Measurements from ENCODE around the gene ADAP2.
A peak's percentile ranks its signal among the peaks of the same experiment; 100 is the strongest.
"Not testable (repeated sequence)": the region's sequence is repeated elsewhere in the genome, so short reads cannot be mapped to it uniquely, and the experiment has no call there.

ADAP2 gene

DNA sequence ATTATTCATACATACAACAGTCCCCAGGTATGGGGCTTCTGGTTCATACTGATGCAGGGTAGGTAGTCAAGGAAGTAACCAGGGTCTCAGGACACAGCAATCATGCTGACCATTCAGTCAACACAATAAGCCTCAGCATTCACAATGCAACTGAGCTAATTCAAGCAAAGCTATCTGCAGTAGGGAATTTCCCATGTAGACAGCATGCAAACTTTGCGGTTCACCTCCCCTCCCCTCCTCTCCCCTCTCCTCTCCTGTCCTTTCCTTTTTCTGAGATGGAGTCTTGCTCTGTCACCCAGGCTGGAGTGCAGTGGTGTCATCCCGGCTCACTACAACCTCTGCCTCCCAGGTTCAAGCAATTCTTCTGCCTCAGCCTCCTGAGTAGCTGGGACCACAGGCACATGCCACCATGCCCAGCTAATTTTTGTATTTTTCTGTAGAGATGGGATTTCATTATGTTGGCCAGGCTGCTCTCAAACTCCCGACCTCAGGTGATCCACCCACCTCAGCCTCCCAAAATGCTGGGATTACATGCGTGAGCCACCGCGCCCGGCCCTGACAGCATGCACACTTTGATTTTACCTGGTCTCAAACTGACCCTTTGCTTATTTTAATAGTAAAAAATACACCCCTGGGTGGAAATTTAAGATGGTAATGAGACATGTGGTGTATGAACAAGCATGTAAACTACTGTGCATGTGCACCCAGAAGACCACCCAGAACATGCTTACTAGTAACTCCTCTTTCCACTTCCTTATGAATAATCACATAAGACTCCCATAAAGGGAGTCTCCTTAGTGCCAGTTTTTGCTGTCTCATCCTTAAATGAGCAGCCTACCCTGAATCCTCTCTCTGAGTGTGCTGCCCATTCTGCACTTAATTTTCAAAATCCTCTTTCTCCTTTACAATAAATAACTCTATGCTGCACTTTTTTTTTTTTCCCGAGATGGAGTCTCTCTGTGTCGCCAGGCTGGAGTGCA is 39.8 kb downstream of the ADAP2 start:
- DNase-seq (ENCODE audit: insufficient read length) (no peak), FAIRE-seq (peak; percentile 97)
- peak; percentile 36; the same call in 1 of the 2 replicates for TF ChIP-seq POLR2A (IDR thresholded peaks at IDR 0.05; ENCODE audit: low read depth, low read length)
- no peak for TF ChIP-seq POLR2AphosphoS5 (IDR thresholded peaks at IDR 0.05; ENCODE audit: low read depth, low read length)
- TF ChIP-seq TAF1 (IDR thresholded peaks at IDR 0.05; ENCODE audit: borderline replicate concordance, low read depth, low read length): no peak

DNA sequence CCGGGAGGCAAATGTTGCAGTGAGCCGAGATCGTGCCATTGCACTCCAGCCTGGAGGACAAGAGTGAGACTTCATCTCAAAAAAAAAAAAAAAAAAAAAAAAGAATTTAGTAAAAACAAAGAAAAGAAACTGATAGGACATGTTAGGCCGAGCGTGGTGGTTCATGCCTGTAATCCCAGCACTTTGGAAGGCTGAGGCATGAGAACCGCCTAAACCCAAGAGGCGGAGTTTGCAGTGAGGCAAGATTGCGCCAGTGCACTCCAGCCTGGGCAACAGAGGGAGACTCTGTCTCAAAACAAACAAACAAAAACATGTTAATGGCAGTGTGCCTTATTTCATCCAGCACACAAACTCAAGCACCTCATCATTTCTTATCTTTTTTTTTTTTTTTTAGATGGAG is 42.6 kb downstream of the ADAP2 start:
- not testable (repeated sequence) for DNase-seq (ENCODE audit: insufficient read length); FAIRE-seq

DNA sequence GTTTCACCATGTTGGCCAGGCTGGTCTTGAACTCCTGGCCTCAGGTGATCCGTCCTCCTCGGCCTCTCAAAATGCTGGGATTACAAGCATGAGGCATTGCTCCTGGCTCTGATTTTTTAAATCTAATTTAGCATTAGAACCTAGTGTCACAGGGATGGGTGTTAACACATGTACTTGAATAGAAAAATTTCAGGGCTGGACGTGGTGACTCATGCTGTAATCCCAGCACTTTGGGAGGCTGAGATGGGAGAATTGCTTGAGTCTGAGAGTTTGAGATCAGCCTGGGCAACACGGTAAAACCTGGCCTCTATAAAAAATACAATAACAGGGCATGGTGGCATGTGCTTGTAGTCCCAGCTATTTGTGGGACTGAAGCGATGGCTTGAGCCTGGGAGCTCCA is 43.1 kb downstream of the ADAP2 start:
- DNase-seq (ENCODE audit: insufficient read length) (no peak), FAIRE-seq (no peak)
- TF ChIP-seq POLR2AphosphoS5 (IDR thresholded peaks at IDR 0.05; ENCODE audit: low read depth, low read length) (no peak), TAF1 (IDR thresholded peaks at IDR 0.05; ENCODE audit: borderline replicate concordance, low read depth, low read length) (no peak), POLR2A (IDR thresholded peaks at IDR 0.05; ENCODE audit: low read depth, low read length) (no peak)

DNA sequence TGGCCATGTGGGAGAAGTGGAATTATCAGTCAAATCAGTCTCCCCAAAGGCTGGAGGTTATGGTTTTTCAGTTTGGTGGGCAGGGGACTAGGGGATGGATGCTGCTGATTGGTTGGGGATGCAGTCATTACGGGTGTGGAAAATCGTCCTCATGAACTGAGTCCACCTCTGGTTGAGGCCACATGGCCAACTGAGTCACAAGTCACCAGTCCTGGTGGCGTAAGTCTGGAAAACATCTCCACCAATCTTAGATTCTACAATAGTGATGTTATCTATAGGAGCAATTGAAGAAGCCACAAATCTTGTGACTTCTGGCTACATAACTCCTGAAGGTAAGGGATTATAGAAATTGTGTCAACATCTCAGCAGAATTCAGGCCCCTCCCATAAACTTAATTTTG is 43.9 kb downstream of the ADAP2 start:
- TF ChIP-seq TAF1 (IDR thresholded peaks at IDR 0.05; ENCODE audit: borderline replicate concordance, low read depth, low read length): no peak
- TF ChIP-seq POLR2AphosphoS5 (IDR thresholded peaks at IDR 0.05; ENCODE audit: low read depth, low read length): no peak
- TF ChIP-seq POLR2A (IDR thresholded peaks at IDR 0.05; ENCODE audit: low read depth, low read length): no peak
- FAIRE-seq: no peak
- no peak for DNase-seq (ENCODE audit: insufficient read length)

DNA sequence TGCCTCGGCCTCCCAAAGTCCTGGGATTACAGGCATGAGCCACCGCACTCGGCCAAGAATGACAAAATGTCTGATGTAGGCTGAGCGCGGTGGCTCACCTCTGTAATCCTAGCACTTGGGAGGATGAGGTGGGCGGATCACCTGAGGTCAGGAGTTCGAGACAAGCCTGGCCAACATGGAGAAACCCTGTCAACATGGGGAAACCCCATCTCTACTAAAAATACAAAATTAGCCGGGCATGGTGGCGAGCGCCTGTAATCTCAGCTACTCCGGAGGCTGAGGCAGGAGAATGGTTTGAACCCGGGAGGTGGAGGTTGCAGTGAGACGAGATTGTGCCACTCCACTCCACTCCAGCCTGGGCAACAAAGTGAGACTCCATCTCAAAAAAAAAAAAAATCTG is 46.2 kb downstream of the ADAP2 start:
- not testable (repeated sequence) for DNase-seq (ENCODE audit: insufficient read length); FAIRE-seq

DNA sequence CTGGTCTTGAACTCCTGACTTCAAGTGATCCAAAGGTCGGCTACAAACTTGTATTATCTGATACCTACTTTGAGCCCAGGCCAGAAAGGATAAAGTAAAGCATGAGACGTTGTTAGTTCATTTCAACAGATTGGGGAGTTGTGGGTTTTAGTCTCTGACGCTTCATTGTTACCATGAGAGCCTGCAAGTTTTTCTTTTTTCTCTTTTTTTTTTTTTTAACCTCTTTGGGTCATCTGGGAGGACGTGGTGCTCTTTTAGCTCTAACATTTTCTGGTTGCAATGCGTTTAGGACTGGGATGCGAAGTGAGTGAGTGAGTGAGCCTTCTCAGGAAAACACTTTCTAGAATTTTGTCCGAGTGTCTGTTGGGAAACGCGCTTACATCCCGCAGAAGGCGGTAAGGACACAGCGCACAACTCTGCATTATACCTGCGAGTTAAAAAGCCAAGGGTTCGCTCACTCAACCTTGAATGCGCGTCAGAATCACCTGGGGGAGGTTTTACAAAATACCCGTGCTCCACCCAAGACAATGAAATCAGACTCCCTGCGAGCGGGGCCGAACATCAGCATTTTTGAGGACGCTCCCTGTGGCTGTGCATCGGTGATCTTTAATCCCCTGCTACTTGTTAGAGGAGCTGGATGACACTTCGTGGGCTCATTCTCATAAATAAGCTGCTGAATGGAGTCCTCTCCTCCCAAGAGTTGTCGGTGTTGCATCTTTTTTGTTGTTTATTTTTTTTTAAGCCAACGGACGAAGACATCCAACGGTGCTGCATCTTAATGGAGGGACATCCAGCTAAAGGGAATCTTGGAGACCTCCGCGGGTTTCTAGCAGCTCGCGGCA is 48.5 kb downstream of the ADAP2 start:
- FAIRE-seq (peak; percentile 74), DNase-seq (ENCODE audit: insufficient read length) (no peak)
- TF ChIP-seq POLR2AphosphoS5 (IDR thresholded peaks at IDR 0.05; ENCODE audit: low read depth, low read length) (no peak), POLR2A (IDR thresholded peaks at IDR 0.05; ENCODE audit: low read depth, low read length) (no peak), TAF1 (IDR thresholded peaks at IDR 0.05; ENCODE audit: borderline replicate concordance, low read depth, low read length) (no peak)

DNA sequence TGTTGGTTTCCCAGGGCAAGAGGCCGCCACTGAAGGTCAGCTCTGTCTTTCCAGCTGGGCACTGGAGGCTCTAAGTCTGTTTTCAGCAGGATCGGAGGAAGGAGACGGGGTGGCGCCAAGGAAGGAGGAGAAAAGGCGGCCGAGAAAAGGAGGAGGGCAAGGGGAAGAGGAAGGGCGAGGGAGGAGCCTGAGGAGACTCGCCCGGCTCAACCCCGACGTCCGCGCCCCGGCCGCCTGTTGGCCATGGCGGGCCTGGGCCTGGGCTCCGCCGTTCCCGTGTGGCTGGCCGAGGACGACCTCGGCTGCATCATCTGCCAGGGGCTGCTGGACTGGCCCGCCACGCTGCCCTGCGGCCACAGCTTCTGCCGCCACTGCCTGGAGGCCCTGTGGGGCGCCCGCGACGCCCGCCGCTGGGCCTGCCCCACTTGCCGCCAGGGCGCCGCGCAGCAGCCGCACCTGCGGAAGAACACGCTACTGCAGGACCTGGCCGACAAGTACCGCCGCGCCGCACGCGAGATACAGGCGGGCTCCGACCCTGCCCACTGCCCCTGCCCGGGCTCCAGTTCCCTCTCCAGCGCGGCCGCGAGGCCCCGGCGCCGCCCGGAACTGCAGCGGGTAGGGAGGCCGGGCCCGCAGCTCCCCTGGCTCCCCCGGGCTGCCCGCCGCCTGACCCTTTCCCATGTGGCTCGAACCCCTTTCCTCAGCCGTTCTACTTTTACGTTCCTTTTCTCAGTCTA is 49.3 kb downstream of the ADAP2 start, which contains the start of gene RNF135:
Gene RNF135, plus strand, starts transcription at position 209 of the 737 bp plus-strand sequence. Its CDS starts 35 bp downstream, at position 244.
- DNase-seq (ENCODE audit: insufficient read length) (peak; percentile 66), FAIRE-seq (peak; percentile 81)
- peak; percentile 50 for TF ChIP-seq TAF1 (IDR thresholded peaks at IDR 0.05; ENCODE audit: borderline replicate concordance, low read depth, low read length)
- peak; percentile 95 for TF ChIP-seq POLR2A (IDR thresholded peaks at IDR 0.05; ENCODE audit: low read depth, low read length)
- TF ChIP-seq POLR2AphosphoS5 (IDR thresholded peaks at IDR 0.05; ENCODE audit: low read depth, low read length): peak; percentile 91

DNA sequence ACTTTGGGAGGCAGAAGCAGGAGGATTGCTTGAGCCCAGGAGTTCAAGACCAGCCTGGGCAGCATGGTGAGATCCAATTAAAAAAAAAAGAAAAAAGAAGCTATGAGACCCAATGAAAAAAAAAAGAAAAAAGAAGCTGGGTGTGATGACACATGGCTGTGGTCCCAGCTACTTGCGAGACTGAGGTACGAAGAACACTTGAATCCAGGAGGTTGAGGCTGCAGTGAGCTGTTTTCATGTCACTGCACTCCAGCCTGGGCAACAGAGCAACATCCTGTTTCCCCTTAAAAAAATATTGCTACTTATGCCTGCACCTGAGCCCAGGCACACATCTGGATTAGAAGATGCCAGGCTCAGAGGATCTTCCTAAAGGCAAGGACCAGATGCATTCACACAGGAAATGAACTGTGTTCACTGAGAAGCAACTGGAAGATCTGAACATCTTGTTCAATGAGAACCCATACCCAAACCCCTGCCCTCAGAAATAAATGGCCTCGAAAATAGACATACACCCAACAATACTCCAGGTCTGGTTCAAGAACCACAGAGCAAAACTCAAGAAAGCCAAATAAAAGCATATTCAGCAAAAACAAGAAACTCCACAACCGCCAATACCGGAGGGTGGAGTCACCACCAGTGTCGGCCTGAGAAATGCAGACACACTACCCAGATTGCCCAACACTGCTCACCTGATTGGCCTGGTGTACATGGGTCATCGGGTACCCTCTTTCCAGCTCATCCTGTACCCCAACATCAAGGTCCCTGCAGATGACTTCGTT is 53.5 kb downstream of the ADAP2 start:
- no peak for TF ChIP-seq TAF1 (IDR thresholded peaks at IDR 0.05; ENCODE audit: borderline replicate concordance, low read depth, low read length)
- no peak for TF ChIP-seq POLR2A (IDR thresholded peaks at IDR 0.05; ENCODE audit: low read depth, low read length)
- no peak for TF ChIP-seq POLR2AphosphoS5 (IDR thresholded peaks at IDR 0.05; ENCODE audit: low read depth, low read length)
- no peak for DNase-seq (ENCODE audit: insufficient read length)
- no peak for FAIRE-seq

DNA sequence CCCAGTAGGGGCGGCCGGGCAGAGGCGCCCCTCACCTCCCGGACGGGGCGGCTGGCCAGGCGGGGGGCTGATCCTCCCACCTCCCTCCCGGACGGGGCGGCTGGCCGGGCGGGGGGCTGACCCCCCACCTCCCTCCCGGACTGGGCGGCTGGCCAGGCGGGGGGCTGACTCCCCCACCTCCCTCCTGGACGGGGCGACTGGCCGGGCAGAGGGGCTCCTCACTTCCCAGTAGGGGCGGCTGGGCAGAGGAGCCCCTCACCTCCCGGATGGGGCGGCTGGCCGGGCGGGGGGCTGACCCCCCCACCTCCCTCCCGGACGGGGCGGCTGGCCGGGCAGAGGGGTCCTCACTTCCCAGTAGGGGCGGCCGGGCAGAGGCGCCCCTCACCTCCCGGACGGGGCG is 58.2 kb downstream of the ADAP2 start:
- FAIRE-seq; DNase-seq (ENCODE audit: insufficient read length): not testable (repeated sequence)

DNA sequence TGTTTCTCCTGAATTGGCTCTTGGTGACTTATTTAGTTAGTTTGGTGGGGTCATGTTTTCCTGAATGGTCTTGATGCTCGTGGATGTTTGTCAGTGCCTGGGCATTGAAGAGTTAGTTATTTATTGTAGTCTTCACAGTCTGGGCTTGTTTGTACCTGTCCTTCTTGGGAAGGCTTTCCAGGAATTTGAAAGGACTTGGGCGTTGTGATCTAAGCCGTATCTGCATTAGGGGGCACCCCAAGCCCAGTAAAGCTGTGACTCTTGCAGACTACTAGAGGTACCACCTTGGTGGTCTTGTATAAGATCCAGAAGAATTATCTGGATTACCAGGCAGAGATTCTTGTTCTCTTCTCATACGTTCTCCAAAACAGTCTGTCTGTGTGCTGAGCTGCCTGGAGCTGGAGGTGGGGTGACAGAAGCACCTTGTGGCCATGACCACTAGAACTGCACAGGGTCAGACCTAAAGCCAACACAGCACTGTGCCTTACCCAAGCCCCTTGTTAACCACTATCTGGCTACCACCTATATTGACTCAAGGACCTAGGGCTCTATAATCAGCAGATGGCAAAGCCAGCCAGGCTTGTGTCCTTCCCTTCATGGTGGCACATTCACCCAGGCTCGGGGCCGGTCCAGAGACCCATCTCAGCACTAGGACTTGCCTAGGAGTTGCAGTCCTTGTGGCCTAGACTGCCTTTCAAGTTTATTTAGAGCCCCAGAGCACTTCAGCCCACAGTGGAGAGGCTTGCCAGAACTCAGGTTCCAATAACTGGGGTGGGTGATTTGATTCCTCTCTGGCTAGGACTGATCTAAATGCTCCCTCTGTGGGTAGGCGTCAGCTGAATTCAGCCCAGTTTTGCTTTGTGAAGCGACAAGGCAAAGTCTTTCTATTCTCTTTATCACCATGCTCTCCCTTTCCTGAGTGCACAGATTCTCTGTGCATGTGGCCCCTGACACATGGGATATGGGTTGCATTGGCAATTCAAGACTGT is 60.1 kb downstream of the ADAP2 start:
- DNase-seq (ENCODE audit: insufficient read length) (no peak), FAIRE-seq (no peak)
- TF ChIP-seq POLR2AphosphoS5 (IDR thresholded peaks at IDR 0.05; ENCODE audit: low read depth, low read length) (no peak), TAF1 (IDR thresholded peaks at IDR 0.05; ENCODE audit: borderline replicate concordance, low read depth, low read length) (no peak), POLR2A (IDR thresholded peaks at IDR 0.05; ENCODE audit: low read depth, low read length) (no peak)
